ENCODE results near the gene EIF4E3. TPM values are rescaled to one million over a fixed set of nuclear protein-coding genes. Genes with fewer than 3 reads are reported as not detected.

Gene EIF4E3
- polyA plus RNA-seq, 4 donors = 11.2 to 14.9 (median 12.5) TPM

DNA sequence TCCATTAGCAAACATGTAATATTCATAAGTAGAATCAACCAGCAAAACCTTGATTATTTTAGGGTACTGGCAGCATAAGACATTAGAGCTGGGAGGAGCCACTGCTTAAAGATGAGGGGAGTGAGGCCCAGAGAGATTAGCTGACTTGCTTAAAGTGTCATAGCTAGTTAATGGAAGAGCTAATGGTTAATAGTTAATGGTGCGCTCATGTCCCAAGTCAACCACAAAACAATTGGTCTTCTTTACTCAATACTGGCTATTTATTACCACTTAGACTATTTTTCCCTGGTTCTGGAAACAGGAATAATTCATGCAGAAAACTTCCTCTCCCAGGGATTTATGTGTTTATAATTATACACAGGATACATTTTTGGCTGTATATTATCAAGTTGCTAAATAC, 33.1 kb downstream of the EIF4E3 start:
- no peak for DNase-seq (ENCODE audit: low read depth in 4 of 4, low spot score in 3 of 4)

DNA sequence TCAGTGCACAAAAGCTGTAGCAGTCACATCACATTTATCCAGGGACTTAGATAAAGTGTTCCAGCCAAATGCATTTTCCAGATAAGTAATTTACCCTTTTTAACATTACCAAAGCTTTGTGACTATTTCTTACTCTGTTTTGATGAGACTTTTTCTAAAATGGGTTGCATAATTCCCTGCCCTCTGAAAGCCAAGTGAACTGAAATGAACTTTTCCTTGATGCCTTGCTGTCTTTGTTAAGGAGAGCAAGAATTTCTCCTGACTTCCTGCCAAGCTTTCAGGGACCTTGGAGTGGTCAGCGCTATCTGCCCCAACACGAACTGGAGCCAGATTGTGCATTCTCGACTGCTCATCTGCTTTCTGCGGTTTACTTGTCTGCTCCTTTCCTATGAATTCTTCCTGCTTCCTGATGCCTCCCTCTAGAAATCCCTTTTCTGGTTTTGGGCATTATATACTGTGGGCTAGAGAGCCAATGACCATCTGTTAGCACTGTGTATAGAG, 34.8 kb downstream of the EIF4E3 start:
- DNase-seq (ENCODE audit: low read depth in 4 of 4, low spot score in 3 of 4) = no peak

DNA sequence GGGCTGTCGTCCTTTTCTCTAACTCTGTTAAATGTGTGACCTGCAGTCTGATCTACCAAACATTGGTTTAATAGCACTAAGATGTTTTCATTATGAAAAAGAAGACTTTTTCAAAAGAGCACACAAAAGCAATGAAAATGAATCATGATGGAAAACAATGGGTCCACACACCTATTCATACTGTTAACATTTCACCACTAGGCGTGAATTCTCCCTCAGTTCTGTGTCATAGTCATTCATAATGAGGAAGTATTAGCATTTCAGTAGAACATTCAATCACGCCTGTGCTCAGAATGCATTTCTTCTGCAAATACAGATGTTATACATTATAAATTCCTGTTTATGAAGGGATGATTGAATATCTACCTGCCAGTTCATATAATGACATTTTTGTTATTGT, 35.9 kb downstream of the EIF4E3 start:
- no peak for DNase-seq (ENCODE audit: low read depth in 4 of 4, low spot score in 3 of 4)

GRCh38 chr3:71688121-71688520, 37.1 kb downstream of the EIF4E3 start:
- no peak for DNase-seq (ENCODE audit: low read depth in 4 of 4, low spot score in 3 of 4)

- DNase-seq (ENCODE audit: low read depth in 4 of 4, low spot score in 3 of 4) = no peak
Observed at GRCh38 chr3:71685686-71686085, 39.5 kb downstream of the EIF4E3 start.

GRCh38 chr3:71684757-71685386, 40.3 kb downstream of the EIF4E3 start:
- DNase-seq (ENCODE audit: low read depth in 4 of 4, low spot score in 3 of 4) = no peak

DNA sequence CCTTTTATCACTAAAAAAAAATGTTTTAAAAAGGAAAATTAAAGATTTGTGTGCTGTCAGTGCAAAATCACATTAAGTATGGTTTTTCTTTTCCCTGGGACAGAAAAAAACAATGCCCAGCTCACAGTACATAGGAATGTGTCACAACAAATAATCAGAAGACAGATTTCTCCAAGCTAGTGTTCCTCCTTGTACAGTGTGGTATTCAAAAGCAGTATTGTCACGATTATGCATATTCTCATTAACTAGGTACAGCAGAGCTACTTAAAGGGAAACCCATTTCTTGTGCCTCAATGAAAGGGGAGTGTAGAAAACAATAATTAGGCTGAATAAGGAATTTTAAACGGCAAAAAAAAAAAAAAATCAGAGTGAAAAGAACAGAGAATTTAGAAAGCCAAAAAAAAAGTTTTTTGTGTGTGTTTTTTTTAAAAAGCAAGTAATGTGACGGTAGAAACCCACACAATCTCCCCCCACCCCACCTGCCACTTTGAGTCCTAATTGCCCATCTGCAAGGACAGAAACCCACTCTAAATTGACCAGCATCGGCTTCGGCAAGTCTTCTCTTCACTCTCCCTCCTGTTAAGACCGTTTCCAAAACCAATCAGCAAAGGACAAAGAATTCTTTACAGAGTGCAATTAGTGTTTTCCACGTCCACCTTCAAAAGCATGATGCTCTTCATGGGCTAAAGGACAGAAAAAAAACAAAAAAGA, 41.0 kb downstream of the EIF4E3 start:
- no peak for DNase-seq (ENCODE audit: low read depth in 4 of 4, low spot score in 3 of 4)

- peak in 2 of 4 donors; percentile 39 to 51 for DNase-seq (ENCODE audit: low read depth in 4 of 4, low spot score in 3 of 4)
Observed at GRCh38 chr3:71681224-71681668, 44.0 kb downstream of the EIF4E3 start.

DNA sequence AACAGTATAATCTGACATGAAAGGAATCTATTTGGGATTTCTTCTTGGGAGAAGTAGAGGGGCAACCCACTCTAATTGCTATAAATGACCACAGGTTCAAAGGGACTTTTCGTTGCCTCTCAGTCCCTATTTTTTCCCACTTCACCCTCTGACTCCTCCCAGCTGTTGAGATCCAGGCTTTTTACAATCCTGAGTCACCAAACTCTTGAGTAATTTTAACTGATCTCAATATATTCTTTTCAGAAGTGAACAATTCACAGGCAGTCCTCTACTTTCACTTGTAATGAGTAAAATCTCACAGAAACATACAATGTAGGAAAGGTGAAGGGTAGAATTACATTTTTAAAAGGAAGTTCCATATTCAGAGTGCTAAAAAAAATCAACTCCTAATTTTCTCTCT, 44.6 kb downstream of the EIF4E3 start:
- DNase-seq (ENCODE audit: low read depth in 4 of 4, low spot score in 3 of 4) = no peak

- no peak for DNase-seq (ENCODE audit: low read depth in 4 of 4, low spot score in 3 of 4)
Observed at GRCh38 chr3:71676931-71677330, 48.3 kb downstream of the EIF4E3 start.

GRCh38 chr3:71673486-71673885, 51.7 kb downstream of the EIF4E3 start:
- no peak for DNase-seq (ENCODE audit: low read depth in 4 of 4, low spot score in 3 of 4)

- no peak for DNase-seq (ENCODE audit: low read depth in 4 of 4, low spot score in 3 of 4)
Observed at GRCh38 chr3:71672807-71673206, 52.4 kb downstream of the EIF4E3 start.

- no peak for DNase-seq (ENCODE audit: low read depth in 4 of 4, low spot score in 3 of 4)
Observed at GRCh38 chr3:71672340-71672739, 52.9 kb downstream of the EIF4E3 start.

DNA sequence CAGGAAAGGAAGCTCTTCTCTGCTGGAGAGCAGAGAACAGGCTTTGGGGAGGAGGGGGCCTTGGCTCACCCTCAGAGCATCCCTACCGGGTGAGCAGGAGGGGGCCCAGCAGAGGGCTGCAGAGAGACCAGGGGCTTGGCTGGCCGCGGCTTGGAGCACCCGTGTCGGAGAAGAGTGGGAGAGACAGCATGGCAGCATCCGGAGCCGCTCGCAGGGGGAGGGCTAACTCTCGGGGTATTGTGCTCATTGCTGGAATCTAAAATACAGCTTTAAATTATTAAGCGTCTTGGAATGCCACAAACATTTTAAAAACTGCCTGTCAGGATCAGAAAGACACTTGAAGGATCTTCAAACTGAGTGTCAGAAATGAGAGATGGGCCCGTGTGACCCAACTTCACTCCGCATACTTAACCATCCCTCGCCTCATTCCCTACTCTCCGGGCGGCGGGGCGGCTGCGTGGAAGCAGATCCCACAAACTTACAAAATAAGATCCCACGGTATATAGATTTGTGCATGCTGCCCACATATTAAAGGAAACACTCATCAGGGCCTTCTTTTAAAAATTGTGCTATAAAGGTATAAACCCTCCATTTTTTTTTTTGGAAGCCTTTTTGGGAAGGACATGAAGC, 53.9 kb downstream of the EIF4E3 start:
- DNase-seq (ENCODE audit: low read depth in 4 of 4, low spot score in 3 of 4) = no peak

DNA sequence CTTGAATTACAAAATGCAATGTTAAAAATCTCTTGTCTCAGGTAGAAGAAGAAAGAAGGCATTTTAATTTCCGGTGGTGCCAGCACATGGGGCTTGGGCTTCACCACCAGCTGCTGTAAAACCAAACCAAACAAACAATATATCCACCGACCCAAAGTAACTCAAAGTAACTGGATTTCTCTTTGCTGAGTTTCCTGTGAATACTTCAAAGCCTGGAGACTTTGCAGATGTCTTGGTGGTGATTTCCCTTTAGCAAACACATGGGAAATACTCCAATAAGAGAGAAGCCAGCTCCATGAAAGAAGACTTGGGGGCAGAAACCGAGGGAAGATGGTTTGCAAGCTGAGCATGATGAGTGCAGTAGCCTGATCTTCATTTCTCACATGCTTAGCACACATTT, 62.6 kb downstream of the EIF4E3 start:
- no peak for DNase-seq (ENCODE audit: low read depth in 4 of 4, low spot score in 3 of 4)

DNA sequence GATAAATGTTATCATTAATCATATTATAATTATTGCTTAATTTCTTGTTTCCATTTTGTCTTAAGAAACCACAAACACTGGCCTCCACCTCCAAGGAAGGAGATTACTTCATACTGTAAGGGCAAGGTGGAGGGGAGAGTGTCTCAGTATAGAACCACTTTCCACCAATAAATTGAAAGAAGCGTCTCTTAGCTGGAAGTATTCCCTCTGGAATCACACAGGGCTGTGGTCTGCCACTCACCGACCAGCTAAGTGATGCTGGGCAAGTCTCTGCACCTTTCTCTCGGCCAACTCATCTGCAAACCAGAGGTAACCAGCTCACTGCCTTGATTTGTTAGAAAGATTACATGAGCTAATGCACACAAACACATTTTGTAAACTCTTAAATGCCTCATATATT, 63.1 kb downstream of the EIF4E3 start:
- no peak for DNase-seq (ENCODE audit: low read depth in 4 of 4, low spot score in 3 of 4)

DNA sequence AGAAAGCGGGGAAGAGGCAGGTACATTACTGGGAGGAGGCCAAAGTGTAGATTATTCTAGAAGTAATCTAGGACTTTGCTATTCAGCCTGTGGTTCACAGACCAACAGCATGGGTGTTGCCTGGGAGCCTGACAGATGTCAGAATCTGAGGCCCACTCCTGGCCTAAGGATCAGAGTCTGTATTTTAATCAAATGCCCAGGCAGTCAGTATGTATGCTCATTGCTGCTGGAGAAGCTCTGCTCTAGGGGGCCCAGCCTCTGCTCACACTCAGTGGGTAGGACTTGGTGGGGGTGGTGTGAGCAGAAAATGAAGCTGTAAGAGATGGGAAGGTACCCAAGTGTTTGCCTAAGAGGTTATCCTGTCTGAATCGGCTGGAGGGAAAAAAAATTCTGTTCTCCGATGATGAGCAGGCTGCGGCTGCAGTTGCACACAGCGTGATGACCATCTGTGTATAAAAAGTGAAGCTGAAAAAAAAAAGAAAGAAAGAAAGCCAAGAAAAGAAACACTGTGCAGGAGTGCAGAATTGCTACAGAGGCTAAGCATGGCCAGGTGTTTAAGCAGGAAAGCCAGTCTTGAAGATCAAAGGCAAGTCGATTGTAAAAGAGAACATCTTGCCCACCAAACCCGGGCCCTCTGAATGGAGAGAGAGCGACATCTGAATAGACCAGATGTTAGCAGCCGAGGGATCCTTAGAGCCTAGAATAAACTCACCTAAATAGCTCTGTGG, 65.2 kb downstream of the EIF4E3 start:
- no peak for DNase-seq (ENCODE audit: low read depth in 4 of 4, low spot score in 3 of 4)

- no peak for DNase-seq (ENCODE audit: low read depth in 4 of 4, low spot score in 3 of 4)
Observed at GRCh38 chr3:71657831-71658530, 67.2 kb downstream of the EIF4E3 start.

GRCh38 chr3:71655061-71655460, 70.1 kb downstream of the EIF4E3 start:
- no peak for DNase-seq (ENCODE audit: low read depth in 4 of 4, low spot score in 3 of 4)

GRCh38 chr3:71653414-71653807, 71.8 kb downstream of the EIF4E3 start:
- DNase-seq (ENCODE audit: low read depth in 4 of 4, low spot score in 3 of 4) = no peak

Data from left renal pelvis (tissue), 4 donors.